Smooth muscle cell (in vitro differentiated cells): ENCODE results near the gene IGF2BP2. TPM values are rescaled to one million over a fixed set of nuclear protein-coding genes. Genes with fewer than 3 reads are reported as not detected.
A peak's percentile ranks its signal among the peaks of the same experiment; 100 is the strongest.

Source experiments
- DNase-seq: peaks from one replicate; lab custom pipeline; 2025; ENCODE audit not compliant: unreplicated experiment; lab: John Stamatoyannopoulos, UW
- H2AFZ ChIP-seq: fragments of 200-600 bp; sonication (generic); 2 replicates; pipeline ENCODE4 v1.6.0; 2016; ENCODE audit warnings: antibody characterized with exemption, low read depth, mild to moderate bottlenecking
- H3F3A ChIP-seq: fragments of 200-600 bp; sonication (generic); 2 replicates; pipeline ENCODE4 v1.6.0; 2017; ENCODE audit warnings: antibody characterized with exemption, low read depth
- H3K27ac ChIP-seq: fragments of 200-600 bp; sonication (generic); 2 replicates; pipeline ENCODE4 v1.5.1; 2016; ENCODE audit warnings: low read depth, mild to moderate bottlenecking
- H3K27me3 ChIP-seq: fragments of 200-600 bp; sonication (generic); 2 replicates; pipeline ENCODE4 v1.6.1; 2016; ENCODE audit warnings: low read depth, mild to moderate bottlenecking
- H3K36me3 ChIP-seq: fragments of 200-600 bp; sonication (generic); 2 replicates; pipeline ENCODE4 v1.5.1; 2016; ENCODE audit warnings: low read depth
- H3K4me1 ChIP-seq: fragments of 200-600 bp; sonication (generic); 2 replicates; pipeline ENCODE4 v1.5.1; 2016; ENCODE audit warnings: low read depth
- H3K4me2 ChIP-seq: fragments of 200-600 bp; sonication (generic); 2 replicates; pipeline ENCODE4 v1.6.0; 2016; ENCODE audit warnings: mild to moderate bottlenecking
- H3K4me3 ChIP-seq: fragments of 200-600 bp; sonication (generic); 2 replicates; pipeline ENCODE4 v1.5.1; 2016; ENCODE audit warnings: mild to moderate bottlenecking
- H3K79me2 ChIP-seq: fragments of 200-600 bp; sonication (generic); 2 replicates; pipeline ENCODE4 v1.6.0; 2016; ENCODE audit warnings: low read depth, mild to moderate bottlenecking
- H3K9ac ChIP-seq: fragments of 200-600 bp; sonication (generic); 2 replicates; pipeline ENCODE4 v1.6.0; 2016; ENCODE audit warnings: low read depth
- H3K9me3 ChIP-seq: fragments of 200-600 bp; sonication (generic); replicated peaks from 2 replicates; pipeline ENCODE4 v1.5.1; 2016; ENCODE audit warnings: low read depth
- H4K20me1 ChIP-seq: fragments of 200-600 bp; sonication (generic); 2 replicates; pipeline ENCODE4 v1.6.0; 2016; ENCODE audit warnings: low read depth
- CTCF ChIP-seq: fragments of 200-600 bp; sonication (generic); IDR thresholded peaks from 2 replicates; pipeline ENCODE4 v1.5.1; 2017; ENCODE audit warnings: borderline replicate concordance, mild to moderate bottlenecking, antibody characterized with exemption; ENCODE audit not compliant: insufficient read depth, poor library complexity, severe bottlenecking
- WGBS: methylation state at CpG from one replicate; pipeline ENCODE4 v1.1.7; 2016; ENCODE audit warnings: low lambda C conversion rate; 5-methylcytosine and 5-hydroxymethylcytosine counted together
- polyA plus RNA-seq: library from polyadenylated mRNA; unstranded; fragments of >200 nt; fragmentation: Nextera tagmentation; extraction: Ambion mirVana; gene quantifications from 2 replicates; pipeline ENCODE4 v1.2.1, GENCODE V29; 2016
- total RNA-seq: library from RNA; depleted of rRNA; stranded (reverse); fragments of >200 nt; gene quantifications from 2 replicates; pipeline ENCODE4 v1.2.3, GENCODE V29; 2014

IGF2BP2 gene
- total and polyA plus RNA-seq, 2 experiments from 2014 or later = 59.2 to 80.6 TPM

- no peak for DNase-seq
- H2AFZ ChIP-seq = no peak overlapping the region
- H3K4me2 ChIP-seq = no peak overlapping the region
- H3K79me2 ChIP-seq = peaks cover 73% of the 10 kb centered on the region
- no peak overlapping the region for H3K27ac ChIP-seq
- no peak overlapping the region for H3K4me3 ChIP-seq
- TF ChIP-seq CTCF = no peak
- H3F3A ChIP-seq = peaks cover 10% of the 10 kb centered on the region
- peaks cover 39% of the 10 kb centered on the region for H4K20me1 ChIP-seq
- no peaks in the 10 kb centered on the region for H3K9me3 ChIP-seq
- H3K36me3 ChIP-seq = peaks cover 3% of the 10 kb centered on the region
- no peaks in the 10 kb centered on the region for H3K4me1 ChIP-seq
- H3K27me3 ChIP-seq = no peaks in the 10 kb centered on the region
- WGBS = 100% methylated on average over 2 of the region's 2 CpGs
- H3K9ac ChIP-seq = no peak overlapping the region
Observed at GRCh38 chr3:185691622-185692021, 133.2 kb downstream of the IGF2BP2 start.

GRCh38 chr3:185687271-185687878 is 137.5 kb downstream of the IGF2BP2 start:
- Histone ChIP-seq H3K79me2 (peaks cover 75% of the 10 kb centered on the region), H3K27ac (peak overlapping the region; percentile 100), H3K4me3 (no peak overlapping the region), H3F3A (peaks cover 10% of the 10 kb centered on the region), H4K20me1 (peaks cover 14% of the 10 kb centered on the region), H3K4me2 (no peak overlapping the region), H3K9ac (no peak overlapping the region), H2AFZ (no peak overlapping the region), H3K9me3 (no peaks in the 10 kb centered on the region), H3K27me3 (no peaks in the 10 kb centered on the region), H3K4me1 (no peaks in the 10 kb centered on the region), H3K36me3 (peaks cover 30% of the 10 kb centered on the region)
- WGBS = 89% methylated on average over 6 of the region's 6 CpGs
- DNase-seq = no peak
- no peak for TF ChIP-seq CTCF

GRCh38 chr3:185685231-185686035 is 139.4 kb downstream of the IGF2BP2 start:
- Histone ChIP-seq H2AFZ (no peak overlapping the region), H3F3A (peaks cover 10% of the 10 kb centered on the region), H3K27ac (peak overlapping the region; percentile 17), H3K4me2 (no peak overlapping the region), H3K4me3 (no peak overlapping the region), H4K20me1 (peaks cover 33% of the 10 kb centered on the region), H3K36me3 (peaks cover 36% of the 10 kb centered on the region), H3K79me2 (peaks cover 77% of the 10 kb centered on the region), H3K9ac (no peak overlapping the region), H3K4me1 (no peaks in the 10 kb centered on the region), H3K27me3 (no peaks in the 10 kb centered on the region), H3K9me3 (no peaks in the 10 kb centered on the region)
- DNase-seq = no peak
- TF ChIP-seq CTCF = no peak
- 96% methylated on average over 9 of the region's 9 CpGs for WGBS

GRCh38 chr3:185680231-185680630 is 144.6 kb downstream of the IGF2BP2 start:
- Histone ChIP-seq H3K27ac (peak overlapping the region; percentile 33), H3K79me2 (peaks cover 66% of the 10 kb centered on the region), H3K4me3 (no peak overlapping the region), H3K9me3 (no peaks in the 10 kb centered on the region), H3K9ac (no peak overlapping the region), H2AFZ (no peak overlapping the region), H3K4me1 (no peaks in the 10 kb centered on the region), H3K27me3 (no peaks in the 10 kb centered on the region), H3K4me2 (no peak overlapping the region), H3K36me3 (peaks cover 34% of the 10 kb centered on the region), H4K20me1 (peaks cover 76% of the 10 kb centered on the region), H3F3A (peaks cover 18% of the 10 kb centered on the region)
- WGBS = 91% methylated on average over 4 of the region's 4 CpGs
- DNase-seq = no peak
- no peak for TF ChIP-seq CTCF
